ENCODE results near the gene LEMD1.
"Not testable (repeated sequence)": the region's sequence is repeated elsewhere in the genome, so short reads cannot be mapped to it uniquely, and the experiment has no call there.

LEMD1 gene

GRCh38 chr1:205445646-205445935, 23.7 kb upstream of the LEMD1 start:
- DNase-seq = no peak

- DNase-seq = no peak
Observed at GRCh38 chr1:205444931-205445645, 23.2 kb upstream of the LEMD1 start.

- DNase-seq = no peak
Observed at GRCh38 chr1:205444300-205444930, 22.6 kb upstream of the LEMD1 start.

GRCh38 chr1:205443585-205444299, 21.9 kb upstream of the LEMD1 start:
- no peak for DNase-seq

GRCh38 chr1:205442051-205442725, 20.3 kb upstream of the LEMD1 start:
- DNase-seq = no peak

- DNase-seq = no peak
Observed at GRCh38 chr1:205441716-205442050, 19.8 kb upstream of the LEMD1 start.

GRCh38 chr1:205441318-205441633, 19.4 kb upstream of the LEMD1 start:
- no peak for DNase-seq

GRCh38 chr1:205440476-205441317, 18.8 kb upstream of the LEMD1 start:
- DNase-seq = no peak

- no peak for DNase-seq
Observed at GRCh38 chr1:205440121-205440475, 18.2 kb upstream of the LEMD1 start.

GRCh38 chr1:205438213-205439158, 16.6 kb upstream of the LEMD1 start:
- no peak for DNase-seq

GRCh38 chr1:205437570-205437969, 15.7 kb upstream of the LEMD1 start:
- DNase-seq = no peak

- DNase-seq = no peak
Observed at GRCh38 chr1:205436776-205437410, 15.0 kb upstream of the LEMD1 start.

GRCh38 chr1:205435578-205436573, 14.0 kb upstream of the LEMD1 start:
- no peak for DNase-seq

GRCh38 chr1:205434738-205435137, 12.9 kb upstream of the LEMD1 start:
- DNase-seq = no peak

- DNase-seq = not testable (repeated sequence)
Observed at GRCh38 chr1:205432692-205433091, 10.8 kb upstream of the LEMD1 start.

GRCh38 chr1:205432116-205432515, 10.3 kb upstream of the LEMD1 start:
- no peak for DNase-seq

- no peak for DNase-seq
Observed at GRCh38 chr1:205430696-205431305, 8.9 kb upstream of the LEMD1 start.

GRCh38 chr1:205429762-205430695, 8.2 kb upstream of the LEMD1 start:
- no peak for DNase-seq
